Esophagus muscularis mucosa (tissue), 4 donors: Measurements from ENCODE around the gene A1BG. TPM values are rescaled to one million over a fixed set of nuclear protein-coding genes. Genes with fewer than 3 reads are reported as not detected.

Experiments used
- DNase-seq: peaks from one replicate; pipeline ENCODE4 v3.0.0-alpha.2; 2017; ENCODE audit errors: extremely low spot score
- H3K27ac ChIP-seq, 4 donors: fragments of 200-600 bp; sonication (generic); replicated peaks in 1 of 4; 1 replicate in 3 of 4; 2 replicates in 1 of 4; pipeline ENCODE4 v1.5.1; 2016 to 2019; ENCODE audit warnings: mild to moderate bottlenecking in 1 of 4
- H3K27me3 ChIP-seq, 4 donors: fragments of 200-600 bp; sonication (generic); one replicate each; pipeline versions ENCODE4 v1.5.1 to v1.6.0; 2016 to 2019
- H3K36me3 ChIP-seq, 4 donors: fragments of 200-600 bp; sonication (generic); one replicate each; pipeline ENCODE4 v1.5.1; 2016 to 2019
- H3K4me1 ChIP-seq, 4 donors: fragments of 200-600 bp; sonication (generic); one replicate each; pipeline ENCODE4 v1.5.1; 2016 to 2019
- H3K4me3 ChIP-seq, 4 donors: fragments of 200-600 bp; sonication (generic); 1 replicate in 2 of 4; 2 replicates in 2 of 4; pipeline ENCODE4 v1.5.1; 2016 to 2019; ENCODE audit warnings: mild to moderate bottlenecking in 4 of 4, moderate library complexity in 1 of 4
- H3K9me3 ChIP-seq, 4 donors: fragments of 200-600 bp; sonication (generic); 1 replicate in 3 of 4; 2 replicates in 1 of 4; pipeline ENCODE4 v1.5.1; 2016 to 2019
- CTCF ChIP-seq, 3 experiments: fragments of 200-600 bp in 2 of 3; fragments of 450-650 bp in 1 of 3; sonication (generic) in 2 of 3; IDR thresholded peaks; one replicate each; pipeline ENCODE4 v1.5.1; 2017 to 2019; ENCODE audit warnings: antibody characterized with exemption in 3 of 3, mild to moderate bottlenecking in 2 of 3, moderate library complexity in 1 of 3
- EP300 ChIP-seq: sonication (generic); formaldehyde crosslinking; IDR thresholded peaks from one replicate; pipeline ENCODE4 v1.6.1; 2017; ENCODE audit warnings: antibody characterized with exemption
- POLR2A ChIP-seq: fragments of 450-650 bp; IDR thresholded peaks from one replicate; pipeline ENCODE4 v1.6.1; 2017; ENCODE audit warnings: antibody characterized with exemption, moderate library complexity, mild to moderate bottlenecking, low read depth
- POLR2AphosphoS5 ChIP-seq, 2 donors: sonication (generic); formaldehyde crosslinking; IDR thresholded peaks; one replicate each; pipeline ENCODE4 v1.6.1; 2017; ENCODE audit warnings: antibody characterized with exemption in 2 of 2
- WGBS: methylation state at CpG from one replicate; pipeline ENCODE4 v1.1.5; 2018; 5-methylcytosine and 5-hydroxymethylcytosine counted together
- intact Hi-C: fragments of 100-400 bp; cut with DNase I; formaldehyde crosslinking; loops from one replicate; pipeline ENCODE4 v1.15.1; 2023
- total RNA-seq, 4 donors: library from RNA; depleted of rRNA; stranded (reverse); fragments of >200 nt; gene quantifications; one replicate each; pipeline versions ENCODE4 v1.1.0 to v1.2.1, GENCODE V29; 2016

The A1BG gene
- total RNA-seq, 4 donors from 2014 or later, result 0.83 to 12.1 (median 9.5) TPM

- Histone ChIP-seq H3K27ac (peak overlapping the region in 3 of 4 donors; percentile 23 to 81 (median 70)), H3K27me3 (peaks cover 0 to 26% (median 15%) of the 10 kb centered on the region in 4 donors), H3K9me3 (no peaks in the 10 kb centered on the region), H3K36me3 (peaks cover 0 to 1% (median under 1%) of the 10 kb centered on the region in 4 donors), H3K4me3 (peak overlapping the region; percentile 60 to 67 (median 65)), H3K4me1 (peaks cover 17 to 37% (median 33%) of the 10 kb centered on the region in 4 donors)
- no peak for DNase-seq
- intact Hi-C loops, result loop anchor here (5.0 kb wide), 1 partner anchor 37 kb away; no protein-coding TSS in a partner anchor
- WGBS, result 61% methylated on average over 14 of the region's 18 CpGs
- TF ChIP-seq POLR2AphosphoS5 (IDR thresholded peaks at IDR 0.05), result no peak
- no peak for TF ChIP-seq CTCF (IDR thresholded peaks at IDR 0.05)
Observed at GRCh38 chr19:58400316-58400915, 47.1 kb upstream of the A1BG start.

- WGBS, result 80% methylated on average over 1 of the region's 3 CpGs
- TF ChIP-seq POLR2AphosphoS5 (IDR thresholded peaks at IDR 0.05) (no peak), POLR2A (no peak), CTCF (IDR thresholded peaks at IDR 0.05) (no peak), EP300 (no peak)
- Histone ChIP-seq H3K4me3 (peak overlapping the region in 1 of 4 donors; percentile 65), H3K27me3 (peaks cover 0 to 29% (median 15%) of the 10 kb centered on the region in 4 donors), H3K27ac (no peak overlapping the region), H3K4me1 (peaks cover 17 to 37% (median 33%) of the 10 kb centered on the region in 4 donors), H3K36me3 (peaks cover 0 to 6% (median 6%) of the 10 kb centered on the region in 4 donors), H3K9me3 (no peaks in the 10 kb centered on the region)
- no peak for DNase-seq
- intact Hi-C loops, result loop anchor here (5.0 kb wide), 1 partner anchor 37 kb away; no protein-coding TSS in a partner anchor
Observed at GRCh38 chr19:58399903-58400302, 46.6 kb upstream of the A1BG start.

GRCh38 chr19:58398545-58398944 is 45.3 kb upstream of the A1BG start:
- Histone ChIP-seq H3K27me3 (peaks cover 0 to 29% (median 15%) of the 10 kb centered on the region in 4 donors), H3K9me3 (no peaks in the 10 kb centered on the region), H3K4me3 (no peak overlapping the region), H3K4me1 (peaks cover 17 to 37% (median 33%) of the 10 kb centered on the region in 4 donors), H3K27ac (no peak overlapping the region), H3K36me3 (peaks cover 13 to 20% (median 19%) of the 10 kb centered on the region in 4 donors)
- TF ChIP-seq POLR2A (no peak), EP300 (no peak), CTCF (IDR thresholded peaks at IDR 0.05) (no peak), POLR2AphosphoS5 (IDR thresholded peaks at IDR 0.05) (no peak)
- WGBS, result 92% methylated on average over 5 of the region's 6 CpGs
- intact Hi-C loops, result no loop called here
- no peak for DNase-seq

GRCh38 chr19:58398087-58398486 is 44.8 kb upstream of the A1BG start:
- Histone ChIP-seq H3K9me3 (no peaks in the 10 kb centered on the region), H3K36me3 (peaks cover 18 to 24% (median 24%) of the 10 kb centered on the region in 4 donors), H3K4me1 (peaks cover 17 to 37% (median 33%) of the 10 kb centered on the region in 4 donors), H3K27me3 (peaks cover 0 to 29% (median 15%) of the 10 kb centered on the region in 4 donors), H3K27ac (no peak overlapping the region), H3K4me3 (no peak overlapping the region)
- no peak for DNase-seq
- no peak for TF ChIP-seq EP300
- TF ChIP-seq POLR2AphosphoS5 (IDR thresholded peaks at IDR 0.05), result no peak
- TF ChIP-seq CTCF (IDR thresholded peaks at IDR 0.05), result no peak
- no peak for TF ChIP-seq POLR2A
- 84% methylated on average over 4 of the region's 4 CpGs for WGBS
- intact Hi-C loops, result no loop called here
